ENCODE results near the gene OR2AG2.
"Not testable (repeated sequence)": the region's sequence is repeated elsewhere in the genome, so short reads cannot be mapped to it uniquely, and the experiment has no call there.

Gene OR2AG2

GRCh38 chr11:6771926-6772893, at the start of gene OR2AG2:
Gene OR2AG2 (minus strand): TSS chr11:6771976. CDS start chr11:6768957, 3,019 bp downstream.
- peak; percentile 57 for DNase-seq (ENCODE audit: low spot score)

GRCh38 chr11:6818967-6819366, 47.2 kb upstream of the OR2AG2 start:
- DNase-seq (ENCODE audit: low spot score), result no peak

- no peak for DNase-seq (ENCODE audit: low spot score)
Measured at GRCh38 chr11:6817694-6818093, 45.9 kb upstream of the OR2AG2 start.

- no peak for DNase-seq (ENCODE audit: low spot score)
Measured at GRCh38 chr11:6813656-6814055, 41.9 kb upstream of the OR2AG2 start.

- DNase-seq (ENCODE audit: low spot score), result peak; percentile 42
Measured at GRCh38 chr11:6812390-6813005, 40.7 kb upstream of the OR2AG2 start.

GRCh38 chr11:6801075-6801474, 29.3 kb upstream of the OR2AG2 start:
- DNase-seq (ENCODE audit: low spot score), result not testable (repeated sequence)

GRCh38 chr11:6799402-6799801, 27.6 kb upstream of the OR2AG2 start, which contains the start of gene OR6A2:
Gene OR6A2 (minus strand): TSS chr11:6799689. CDS start chr11:6795708, 3,981 bp downstream.
- no peak for DNase-seq (ENCODE audit: low spot score)

GRCh38 chr11:6794639-6795038, 22.9 kb upstream of the OR2AG2 start:
- no peak for DNase-seq (ENCODE audit: low spot score)

- DNase-seq (ENCODE audit: low spot score), result no peak
Measured at GRCh38 chr11:6790546-6790945, 18.8 kb upstream of the OR2AG2 start.

GRCh38 chr11:6782720-6783119, 10.9 kb upstream of the OR2AG2 start, which contains the start of gene OR2AG1:
Gene OR2AG1 (plus strand): TSS chr11:6783020. CDS start chr11:6785038, 2,018 bp downstream.
- no peak for DNase-seq (ENCODE audit: low spot score)

- DNase-seq (ENCODE audit: low spot score), result no peak
Measured at GRCh38 chr11:6780829-6781228, 9.1 kb upstream of the OR2AG2 start.

GRCh38 chr11:6778518-6778917, 6.7 kb upstream of the OR2AG2 start:
- no peak for DNase-seq (ENCODE audit: low spot score)

GRCh38 chr11:6757373-6757967, 14.3 kb downstream of the OR2AG2 start:
- peak; percentile 85 for DNase-seq (ENCODE audit: low spot score)

- no peak for DNase-seq (ENCODE audit: low spot score)
Measured at GRCh38 chr11:6755953-6756347, 15.8 kb downstream of the OR2AG2 start.

- peak; percentile 47 for DNase-seq (ENCODE audit: low spot score)
Measured at GRCh38 chr11:6755303-6755952, 16.3 kb downstream of the OR2AG2 start.

GRCh38 chr11:6747097-6747668, 24.6 kb downstream of the OR2AG2 start:
- DNase-seq (ENCODE audit: low spot score), result no peak

GRCh38 chr11:6746626-6747025, 25.1 kb downstream of the OR2AG2 start:
- DNase-seq (ENCODE audit: low spot score), result no peak

GRCh38 chr11:6746086-6746618, 25.6 kb downstream of the OR2AG2 start:
- DNase-seq (ENCODE audit: low spot score), result peak; percentile 13

- no peak for DNase-seq (ENCODE audit: low spot score)
Measured at GRCh38 chr11:6745465-6746015, 26.2 kb downstream of the OR2AG2 start.

- DNase-seq (ENCODE audit: low spot score), result no peak
Measured at GRCh38 chr11:6745018-6745417, 26.8 kb downstream of the OR2AG2 start.

GRCh38 chr11:6742260-6742659, 29.5 kb downstream of the OR2AG2 start:
- DNase-seq (ENCODE audit: low spot score), result no peak

Measured in pons (tissue), 1 donor.